ENCODE measurements around the gene MTG1. TPM values are rescaled to one million over a fixed set of nuclear protein-coding genes. Genes with fewer than 3 reads are reported as not detected.

Gene MTG1
- polyA plus RNA-seq, 3 donors, result 13.0 to 45.8 (median 17.1) TPM

DNA sequence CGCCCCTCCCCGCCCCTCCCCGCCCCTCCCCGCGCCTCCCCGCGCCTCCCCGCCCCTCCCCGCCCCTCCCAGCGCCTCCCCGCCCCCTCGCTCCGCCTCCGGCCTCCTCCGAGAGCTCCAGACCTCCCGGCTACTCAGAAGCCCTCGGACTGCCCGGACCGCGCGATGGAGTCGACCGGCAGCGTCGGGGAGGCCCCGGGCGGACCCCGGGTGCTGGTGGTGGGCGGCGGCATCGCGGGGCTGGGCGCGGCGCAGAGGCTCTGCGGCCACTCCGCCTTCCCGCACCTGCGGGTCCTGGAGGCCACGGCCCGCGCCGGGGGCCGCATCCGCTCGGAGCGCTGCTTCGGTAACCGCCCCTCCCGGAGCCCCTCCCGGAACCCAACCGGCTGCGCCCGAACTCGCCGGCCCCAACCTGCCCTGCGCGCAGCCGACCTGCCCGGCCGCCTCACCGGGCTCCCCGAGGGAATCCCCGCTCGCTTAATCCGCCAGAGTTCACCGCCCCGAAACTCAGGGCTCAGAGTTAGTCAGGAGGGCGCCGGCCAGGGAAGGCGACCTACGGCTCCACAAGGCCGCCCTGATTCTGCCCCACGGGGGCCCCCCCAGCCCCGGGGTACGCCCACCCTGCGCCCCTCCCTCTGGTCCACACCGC is 14.7 kb upstream of the MTG1 start, which contains the start of gene PAOX:
TSS of gene PAOX (plus strand) at position 111 of the 649 bp plus-strand sequence. CDS start at position 166, 55 bp downstream.
- peaks cover 0 to 6% of the 10 kb centered on the region in 2 donors for H3K27me3 ChIP-seq (ENCODE audit: control insufficient read depth in 2 of 2, insufficient read depth in 2 of 2, low read length in 2 of 2)
- Mint-ChIP-seq H3K27ac (peak within 1 kb of the TSS in 6 of 7 donors; percentile 19 to 83 (median 57)), H3K27me3 (ENCODE audit: low read depth in 3 of 3) (peaks cover 6 to 25% (median 19%) of the 10 kb centered on the region in 3 donors), H3K36me3 (peaks cover 10 to 13% of the 10 kb centered on the region in 2 donors), H3K4me3 (peak within 1 kb of the TSS; percentile 85 to 92), H3K4me1 (peaks cover 30% of the 10 kb centered on the region), H3K9me3 (peaks cover 0 to 2% (median 0%) of the 10 kb centered on the region in 7 donors)
- peak within 1 kb of the TSS; percentile 91 for H2AFZ ChIP-seq (ENCODE audit: insufficient read depth, low read depth, low read length, poor library complexity, severe bottlenecking)
- H3K4me1 ChIP-seq (ENCODE audit: control insufficient read depth in 1 of 2, insufficient read depth in 2 of 2, low read length in 2 of 2), result peaks cover 34 to 45% of the 10 kb centered on the region in 2 donors
- intact Hi-C loops (cut with micrococcal nuclease), result loop anchor here in 1 of 2 donors (10.0 kb wide), 1 partner anchor 1074 kb away; the partner anchor contains the start of gene STK32C
- peak within 1 kb of the TSS; percentile 68 for H3K9ac ChIP-seq (ENCODE audit: insufficient read depth, low read length, poor library complexity, severe bottlenecking)
- H3K4me2 ChIP-seq (replicated peaks; ENCODE audit: extremely low read depth, low read length, poor library complexity, severe bottlenecking), result peak within 1 kb of the TSS; percentile 90
- no peaks in the 10 kb centered on the region for H3K9me3 ChIP-seq (replicated peaks in 1 of 2; ENCODE audit: control insufficient read depth in 1 of 2, insufficient read depth in 1 of 2, low read length in 2 of 2)
- no peaks in the 10 kb centered on the region for H3K36me3 ChIP-seq (replicated peaks in 1 of 2; ENCODE audit: control insufficient read depth in 1 of 2, insufficient read depth in 2 of 2, low read length in 2 of 2)
- peak within 1 kb of the TSS; percentile 58 to 88 (median 65) for H3K4me3 ChIP-seq (replicated peaks in 1 of 3; ENCODE audit: low read depth in 2 of 3, low read length in 3 of 3)
- WGBS (ENCODE audit: insufficient coverage), result 6% methylated on average over 69 of the region's 78 CpGs
- DNase-seq, result peak; percentile 12 to 57 (median 30)
- peak within 1 kb of the TSS; percentile 36 to 64 for H3K27ac ChIP-seq (ENCODE audit: low read depth in 1 of 2, low read length in 2 of 2)
- H3K79me2 ChIP-seq (ENCODE audit: insufficient read depth, low read length), result no peaks in the 10 kb centered on the region
- TF ChIP-seq, protein P1, sequence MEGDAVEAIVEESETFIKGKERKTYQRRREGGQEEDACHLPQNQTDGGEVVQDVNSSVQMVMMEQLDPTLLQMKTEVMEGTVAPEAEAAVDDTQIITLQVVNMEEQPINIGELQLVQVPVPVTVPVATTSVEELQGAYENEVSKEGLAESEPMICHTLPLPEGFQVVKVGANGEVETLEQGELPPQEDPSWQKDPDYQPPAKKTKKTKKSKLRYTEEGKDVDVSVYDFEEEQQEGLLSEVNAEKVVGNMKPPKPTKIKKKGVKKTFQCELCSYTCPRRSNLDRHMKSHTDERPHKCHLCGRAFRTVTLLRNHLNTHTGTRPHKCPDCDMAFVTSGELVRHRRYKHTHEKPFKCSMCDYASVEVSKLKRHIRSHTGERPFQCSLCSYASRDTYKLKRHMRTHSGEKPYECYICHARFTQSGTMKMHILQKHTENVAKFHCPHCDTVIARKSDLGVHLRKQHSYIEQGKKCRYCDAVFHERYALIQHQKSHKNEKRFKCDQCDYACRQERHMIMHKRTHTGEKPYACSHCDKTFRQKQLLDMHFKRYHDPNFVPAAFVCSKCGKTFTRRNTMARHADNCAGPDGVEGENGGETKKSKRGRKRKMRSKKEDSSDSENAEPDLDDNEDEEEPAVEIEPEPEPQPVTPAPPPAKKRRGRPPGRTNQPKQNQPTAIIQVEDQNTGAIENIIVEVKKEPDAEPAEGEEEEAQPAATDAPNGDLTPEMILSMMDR (IDR thresholded peaks at IDR 0.05), result no peak
- H4K20me1 ChIP-seq (ENCODE audit: insufficient read depth, low read length), result no peaks in the 10 kb centered on the region

DNA sequence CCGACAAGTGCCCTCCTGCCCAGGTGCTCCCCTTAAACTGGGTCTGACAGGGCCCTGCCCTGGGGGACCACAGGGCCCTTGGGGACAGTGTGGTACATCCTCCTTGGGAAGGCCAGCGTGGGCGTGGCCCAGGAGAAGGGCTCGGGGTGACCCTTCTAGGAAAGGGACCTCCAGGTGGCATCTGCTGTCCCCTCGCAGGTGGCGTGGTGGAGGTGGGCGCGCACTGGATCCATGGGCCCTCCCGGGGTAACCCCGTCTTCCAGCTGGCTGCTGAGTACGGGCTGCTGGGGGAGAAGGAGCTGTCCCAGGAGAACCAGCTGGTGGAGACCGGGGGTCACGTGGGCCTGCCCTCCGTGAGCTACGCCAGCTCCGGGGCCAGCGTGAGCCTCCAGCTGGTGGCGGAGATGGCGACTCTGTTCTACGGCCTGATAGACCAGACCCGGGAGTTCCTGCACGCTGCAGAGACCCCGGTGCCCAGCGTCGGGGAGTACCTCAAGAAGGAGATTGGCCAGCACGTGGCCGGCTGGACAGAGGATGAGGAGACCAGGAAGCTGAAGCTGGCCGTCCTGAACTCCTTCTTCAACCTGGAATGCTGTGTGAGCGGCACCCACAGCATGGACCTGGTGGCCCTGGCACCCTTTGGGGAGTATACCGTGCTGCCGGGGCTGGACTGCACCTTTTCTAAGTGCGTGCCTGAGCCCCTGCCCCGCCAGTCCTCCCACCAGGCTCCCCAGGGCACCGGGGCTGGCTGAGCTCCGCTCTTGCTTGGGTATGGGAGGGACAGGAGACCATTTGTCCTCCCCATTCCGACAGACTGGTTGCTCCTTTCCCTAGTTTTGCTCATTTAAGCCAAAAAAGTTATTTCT is 13.9 kb upstream of the MTG1 start:
- Mint-ChIP-seq H3K9me3 (peaks cover 0 to 2% (median 0%) of the 10 kb centered on the region in 7 donors), H3K4me1 (peaks cover 25% of the 10 kb centered on the region), H3K4me3 (peak overlapping the region; percentile 75), H3K27me3 (ENCODE audit: low read depth in 3 of 3) (peaks cover 6 to 25% (median 19%) of the 10 kb centered on the region in 3 donors), H3K36me3 (peaks cover 16 to 18% of the 10 kb centered on the region in 2 donors), H3K27ac (no peak overlapping the region)
- Histone ChIP-seq H3K9me3 (replicated peaks in 1 of 2; ENCODE audit: control insufficient read depth in 1 of 2, insufficient read depth in 1 of 2, low read length in 2 of 2) (no peaks in the 10 kb centered on the region), H3K4me2 (replicated peaks; ENCODE audit: extremely low read depth, low read length, poor library complexity, severe bottlenecking) (peak overlapping the region; percentile 89), H3K79me2 (ENCODE audit: insufficient read depth, low read length) (no peaks in the 10 kb centered on the region), H3K36me3 (replicated peaks in 1 of 2; ENCODE audit: control insufficient read depth in 1 of 2, insufficient read depth in 2 of 2, low read length in 2 of 2) (no peaks in the 10 kb centered on the region), H2AFZ (ENCODE audit: insufficient read depth, low read depth, low read length, poor library complexity, severe bottlenecking) (peak overlapping the region; percentile 85), H3K27ac (ENCODE audit: low read depth in 1 of 2, low read length in 2 of 2) (no peak overlapping the region), H3K4me3 (replicated peaks in 1 of 3; ENCODE audit: low read depth in 2 of 3, low read length in 3 of 3) (peak overlapping the region; percentile 44 to 78 (median 51)), H3K4me1 (ENCODE audit: control insufficient read depth in 1 of 2, insufficient read depth in 2 of 2, low read length in 2 of 2) (peaks cover 31 to 42% of the 10 kb centered on the region in 2 donors), H4K20me1 (ENCODE audit: insufficient read depth, low read length) (no peaks in the 10 kb centered on the region), H3K9ac (ENCODE audit: insufficient read depth, low read length, poor library complexity, severe bottlenecking) (peak overlapping the region; percentile 68), H3K27me3 (ENCODE audit: control insufficient read depth in 2 of 2, insufficient read depth in 2 of 2, low read length in 2 of 2) (peaks cover 0 to 6% of the 10 kb centered on the region in 2 donors)
- no peak for DNase-seq
- TF ChIP-seq, protein P1 (IDR thresholded peaks at IDR 0.05), result no peak
- WGBS (ENCODE audit: insufficient coverage), result 96% methylated on average over 24 of the region's 36 CpGs
- intact Hi-C loops (cut with micrococcal nuclease), result loop anchor here in 1 of 2 donors (10.0 kb wide), 1 partner anchor 1075 kb away; the partner anchor contains the start of gene STK32C

Data from CD14-positive monocyte (primary cell).